ENCODE results near the gene BAG2.

DNA sequence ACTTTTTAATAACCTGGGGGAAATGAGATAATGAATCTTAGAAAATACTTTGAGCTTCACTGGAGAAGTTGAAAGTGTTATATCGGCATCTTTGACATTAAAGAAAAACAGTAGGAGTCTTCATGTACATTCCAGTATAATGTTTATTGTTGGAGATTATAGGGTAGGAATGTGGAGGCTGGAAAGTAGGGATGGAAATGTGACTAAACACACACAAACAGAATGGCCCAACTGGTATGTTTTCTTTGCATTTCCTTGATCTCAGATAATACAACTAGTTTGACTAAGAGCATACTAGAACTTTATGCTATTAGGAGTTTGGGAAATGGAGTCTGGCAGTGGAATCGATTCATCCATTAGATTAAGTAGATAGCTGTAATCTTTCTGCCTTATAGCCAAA, 10.1 kb upstream of the BAG2 start:
- TF ChIP-seq TAF1 (IDR thresholded peaks at IDR 0.05; ENCODE audit: low read depth) (no peak), CREB1 (IDR thresholded peaks at IDR 0.05; ENCODE audit: low read depth) (no peak), REST (IDR thresholded peaks at IDR 0.05; ENCODE audit: low read depth) (no peak), CEBPB (IDR thresholded peaks at IDR 0.05) (no peak), EP300 (IDR thresholded peaks at IDR 0.05; ENCODE audit: borderline replicate concordance) (no peak), EGR1 (IDR thresholded peaks at IDR 0.05) (no peak), RAD21 (IDR thresholded peaks at IDR 0.05; ENCODE audit: low read depth) (no peak)
